ENCODE measurements around the gene TAGAP. TPM values are rescaled to one million over a fixed set of nuclear protein-coding genes. Genes with fewer than 3 reads are reported as not detected.

Gene TAGAP
- total and polyA plus RNA-seq, 12 donors: 1.00 to 7.3 (median 3.1) TPM

- H3K9me3 ChIP-seq (replicated peaks in 1 of 3): no peaks in the 10 kb centered on the region
- H3K4me1 ChIP-seq (replicated peaks in 1 of 2): peaks cover 0 to 10% of the 10 kb centered on the region in 2 donors
- no peak overlapping the region for H3K4me3 ChIP-seq
- no peak for TF ChIP-seq CTCF (IDR thresholded peaks at IDR 0.05)
- no peak for TF ChIP-seq POLR2A (IDR thresholded peaks at IDR 0.05)
- intact Hi-C loops (cut with DNase I): loop anchor here in 1 of 2 donors (10.0 kb wide), 1 partner anchor 132 kb away; no protein-coding TSS in a partner anchor
- H3K27ac ChIP-seq: no peak overlapping the region
- 75 to 78% (median 77%) methylated on average over 12 of the region's 12 CpGs for WGBS, 4 donors
- H3K27me3 ChIP-seq: no peaks in the 10 kb centered on the region
- DNase-seq: peak in 2 of 7 donors; percentile 21 to 31
- H3K36me3 ChIP-seq (replicated peaks in 1 of 2): no peaks in the 10 kb centered on the region
Observed at GRCh38 chr6:159002432-159003155, 42.2 kb downstream of the TAGAP start.

GRCh38 chr6:158999666-159000403, 45.0 kb downstream of the TAGAP start, which contains the start of gene RSPH3:
RSPH3 (minus strand) TSS chr6:159000202; CDS start chr6:158999550, 652 bp downstream.
- intact Hi-C loops (cut with DNase I): loop anchor here in 1 of 2 donors (10.0 kb wide), 1 partner anchor 135 kb away; no protein-coding TSS in a partner anchor

GRCh38 chr6:158999154-158999665, 45.6 kb downstream of the TAGAP start:
- TF ChIP-seq POLR2A (IDR thresholded peaks at IDR 0.05): no peak
- no peak for TF ChIP-seq CTCF (IDR thresholded peaks at IDR 0.05)
- Histone ChIP-seq H3K9me3 (replicated peaks in 1 of 3) (no peaks in the 10 kb centered on the region), H3K4me3 (peak overlapping the region; percentile 0 to 69 (median 48)), H3K36me3 (replicated peaks in 1 of 2) (no peaks in the 10 kb centered on the region), H3K27me3 (no peaks in the 10 kb centered on the region), H3K27ac (peak overlapping the region in 4 of 5 donors; percentile 87 to 92 (median 88)), H3K4me1 (replicated peaks in 1 of 2) (peaks cover 0 to 10% of the 10 kb centered on the region in 2 donors)
- 1 to 3% (median 1%) methylated on average over 13 to 24 of the region's 24 CpGs for WGBS, 4 donors
- intact Hi-C loops (cut with DNase I): no loop called here
- DNase-seq: peak in 1 of 7 donors; percentile 60

More at GRCh38 chr6:158999666-159000403, 45.0 kb downstream of the TAGAP start, which contains the start of gene RSPH3:
- Histone ChIP-seq H3K36me3 (replicated peaks in 1 of 2) (no peaks in the 10 kb centered on the region), H3K27ac (peak within 1 kb of the TSS; percentile 56 to 92 (median 88)), H3K4me1 (replicated peaks in 1 of 2) (peaks cover 0 to 10% of the 10 kb centered on the region in 2 donors), H3K27me3 (no peaks in the 10 kb centered on the region), H3K9me3 (replicated peaks in 1 of 3) (no peaks in the 10 kb centered on the region), H3K4me3 (peak within 1 kb of the TSS; percentile 0 to 69 (median 48))
- TF ChIP-seq CTCF (IDR thresholded peaks at IDR 0.05) (peak in 2 of 6 experiments; percentile 21 to 42), POLR2A (IDR thresholded peaks at IDR 0.05) (peak; percentile 55 to 88)
- 0 to 1% (median 0%) methylated on average over 12 to 50 of the region's 50 CpGs for WGBS, 4 donors
- peak; percentile 96 to 99 (median 98) for DNase-seq

- intact Hi-C loops (cut with DNase I): no loop called here
- H3K27ac ChIP-seq: no peak overlapping the region
- H3K9me3 ChIP-seq (replicated peaks in 1 of 3): no peaks in the 10 kb centered on the region
- H3K36me3 ChIP-seq (replicated peaks in 1 of 2): no peaks in the 10 kb centered on the region
- no peaks in the 10 kb centered on the region for H3K27me3 ChIP-seq
- 63 to 74% (median 69%) methylated on average over 2 of the region's 2 CpGs for WGBS, 4 donors
- no peak overlapping the region for H3K4me3 ChIP-seq
- H3K4me1 ChIP-seq (replicated peaks in 1 of 2): peaks cover 0 to 10% of the 10 kb centered on the region in 2 donors
- DNase-seq: peak in 2 of 7 donors; percentile 8 to 31
- TF ChIP-seq POLR2A (IDR thresholded peaks at IDR 0.05) (no peak), CTCF (IDR thresholded peaks at IDR 0.05) (no peak)
Observed at GRCh38 chr6:158996856-158997255, 47.9 kb downstream of the TAGAP start.

Measured in adrenal gland (tissue), 12 donors.